Measurements from ENCODE around the gene C2orf76. TPM values are rescaled to one million over a fixed set of nuclear protein-coding genes. Genes with fewer than 3 reads are reported as not detected.
"Not testable (repeated sequence)": the region's sequence is repeated elsewhere in the genome, so short reads cannot be mapped to it uniquely, and the experiment has no call there.

Gene C2orf76
- total and polyA plus RNA-seq, 2 experiments from 2014 or later, result 9.5 to 17.0 TPM

DNA sequence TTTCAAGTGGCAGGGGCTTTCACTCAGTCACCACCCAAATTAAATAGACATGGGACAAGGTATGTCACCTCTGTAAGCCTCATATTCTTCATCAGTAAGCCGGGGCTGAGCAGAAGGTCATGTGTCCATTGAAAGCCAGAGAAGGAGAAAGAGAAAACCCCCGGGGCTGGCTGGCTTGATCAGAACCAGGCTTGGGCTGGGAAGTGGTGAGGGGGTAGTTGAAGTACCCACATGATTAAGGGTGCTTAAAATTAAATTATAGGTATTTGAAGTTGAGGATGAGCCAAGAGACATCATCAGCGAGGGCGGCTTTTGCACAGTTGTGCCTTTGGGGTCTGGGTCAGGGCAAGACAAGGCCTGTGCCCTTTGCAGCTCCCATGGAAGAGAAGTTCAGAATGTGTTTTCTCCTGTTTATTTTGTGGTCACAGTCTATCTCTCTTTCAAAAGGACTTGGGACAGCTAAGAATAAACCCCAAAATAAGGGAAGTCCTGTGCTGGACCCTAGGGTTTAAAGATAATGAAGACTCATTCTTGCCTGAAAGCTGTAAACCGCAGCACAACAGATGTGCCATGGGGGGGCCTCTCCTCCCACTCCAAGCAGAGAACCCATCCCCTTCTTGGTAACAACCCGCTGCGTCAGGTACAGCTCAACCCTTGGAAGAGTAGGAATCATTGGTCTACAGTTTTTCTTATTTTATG lies 10.8 kb upstream of the C2orf76 start:
- Histone ChIP-seq H3K27ac (no peak overlapping the region), H3K27me3 (no peaks in the 10 kb centered on the region), H3K4me1 (ENCODE audit: low read depth) (no peaks in the 10 kb centered on the region), H3K4me3 (no peak overlapping the region), H3K9me3 (ENCODE audit: low read depth) (no peaks in the 10 kb centered on the region), H3K36me3 (peaks cover 11% of the 10 kb centered on the region)
- no peak for DNase-seq (ENCODE audit: low read depth in 1 of 2, low spot score in 1 of 2)
- TF ChIP-seq, protein P1, sequence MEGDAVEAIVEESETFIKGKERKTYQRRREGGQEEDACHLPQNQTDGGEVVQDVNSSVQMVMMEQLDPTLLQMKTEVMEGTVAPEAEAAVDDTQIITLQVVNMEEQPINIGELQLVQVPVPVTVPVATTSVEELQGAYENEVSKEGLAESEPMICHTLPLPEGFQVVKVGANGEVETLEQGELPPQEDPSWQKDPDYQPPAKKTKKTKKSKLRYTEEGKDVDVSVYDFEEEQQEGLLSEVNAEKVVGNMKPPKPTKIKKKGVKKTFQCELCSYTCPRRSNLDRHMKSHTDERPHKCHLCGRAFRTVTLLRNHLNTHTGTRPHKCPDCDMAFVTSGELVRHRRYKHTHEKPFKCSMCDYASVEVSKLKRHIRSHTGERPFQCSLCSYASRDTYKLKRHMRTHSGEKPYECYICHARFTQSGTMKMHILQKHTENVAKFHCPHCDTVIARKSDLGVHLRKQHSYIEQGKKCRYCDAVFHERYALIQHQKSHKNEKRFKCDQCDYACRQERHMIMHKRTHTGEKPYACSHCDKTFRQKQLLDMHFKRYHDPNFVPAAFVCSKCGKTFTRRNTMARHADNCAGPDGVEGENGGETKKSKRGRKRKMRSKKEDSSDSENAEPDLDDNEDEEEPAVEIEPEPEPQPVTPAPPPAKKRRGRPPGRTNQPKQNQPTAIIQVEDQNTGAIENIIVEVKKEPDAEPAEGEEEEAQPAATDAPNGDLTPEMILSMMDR (IDR thresholded peaks at IDR 0.05; ENCODE audit: low read depth, low read length), result no peak

DNA sequence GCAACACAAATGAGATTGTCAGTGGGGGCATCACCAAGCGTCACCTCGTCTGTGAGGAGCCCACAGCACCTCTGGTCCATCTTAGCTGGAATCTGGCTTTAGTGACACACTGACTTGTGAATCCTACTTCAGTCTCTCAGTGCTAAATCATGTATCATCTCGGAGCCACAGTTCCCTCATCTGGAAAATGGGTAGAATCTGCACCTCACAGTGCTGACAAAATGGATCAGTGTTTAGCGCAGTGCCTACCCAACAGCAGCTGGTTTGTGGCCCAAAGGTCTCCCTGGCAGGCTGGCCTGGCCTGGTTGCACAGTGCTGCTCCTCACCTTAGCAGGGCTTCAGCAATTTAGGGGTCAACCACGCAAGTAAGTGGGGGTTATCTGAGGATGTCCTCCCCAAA lies 10.2 kb upstream of the C2orf76 start:
- no peak overlapping the region for H3K27ac ChIP-seq
- H3K36me3 ChIP-seq, result peaks cover 15% of the 10 kb centered on the region
- H3K4me1 ChIP-seq (ENCODE audit: low read depth), result no peaks in the 10 kb centered on the region
- H3K4me3 ChIP-seq, result no peak overlapping the region
- no peak for DNase-seq (ENCODE audit: low read depth in 1 of 2, low spot score in 1 of 2)
- H3K9me3 ChIP-seq (ENCODE audit: low read depth), result no peaks in the 10 kb centered on the region
- TF ChIP-seq, protein P1 (IDR thresholded peaks at IDR 0.05; ENCODE audit: low read depth, low read length), result no peak
- no peaks in the 10 kb centered on the region for H3K27me3 ChIP-seq

- H3K4me1 ChIP-seq (ENCODE audit: low read depth); DNase-seq (ENCODE audit: low read depth in 1 of 2, low spot score in 1 of 2); H3K9me3 ChIP-seq (ENCODE audit: low read depth); H3K4me3 ChIP-seq; H3K27me3 ChIP-seq; H3K27ac ChIP-seq: not testable (repeated sequence)
- peaks cover 15% of the 10 kb centered on the region for H3K36me3 ChIP-seq
These were observed 9.8 kb upstream of the C2orf76 start for GRCh38 chr2:119376406-119376805.

GRCh38 chr2:119373907-119374745 lies 7.5 kb upstream of the C2orf76 start:
- not testable (repeated sequence) for H3K27me3 ChIP-seq; H3K9me3 ChIP-seq (ENCODE audit: low read depth); H3K4me3 ChIP-seq; H3K27ac ChIP-seq; H3K4me1 ChIP-seq (ENCODE audit: low read depth); DNase-seq (ENCODE audit: low read depth in 1 of 2, low spot score in 1 of 2)
- peaks cover 28% of the 10 kb centered on the region for H3K36me3 ChIP-seq

DNA sequence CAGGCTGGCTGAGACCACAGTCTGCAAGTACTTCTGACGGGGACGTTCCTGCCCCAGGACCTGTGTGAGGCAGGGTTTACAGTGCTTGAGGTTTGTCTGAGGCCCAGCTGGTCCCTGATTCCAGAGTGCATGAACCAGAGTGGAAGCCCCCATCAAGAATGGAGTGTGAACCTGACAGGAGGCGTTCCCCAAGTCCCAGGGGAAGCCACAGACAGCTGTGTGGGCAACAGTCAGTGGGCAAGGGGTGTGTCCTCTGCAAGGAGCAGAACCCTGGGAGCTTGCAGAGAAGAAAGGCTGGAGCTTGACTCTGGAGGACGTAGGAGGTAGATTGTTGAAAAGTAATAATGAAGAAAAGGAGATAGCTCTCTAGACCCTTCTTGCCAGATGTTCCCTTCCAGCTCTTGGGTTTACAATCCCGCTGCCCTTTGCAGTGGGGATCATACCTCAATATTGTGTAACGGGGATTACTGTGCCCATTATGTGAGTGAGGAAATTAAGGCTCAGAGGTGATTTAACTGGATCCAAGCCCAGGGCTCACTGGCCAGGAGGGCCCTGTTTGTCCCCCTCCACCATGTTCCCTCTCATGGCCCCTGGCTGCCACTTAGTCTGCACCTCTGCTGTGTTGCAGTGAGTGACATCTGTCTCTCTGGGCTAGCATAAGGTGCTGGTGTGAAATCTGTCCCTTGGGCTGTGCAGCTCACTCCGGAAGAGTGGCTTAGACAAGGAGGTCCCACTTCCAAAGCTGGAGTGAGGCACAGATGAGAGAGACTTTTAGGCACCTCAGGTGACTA lies 6.3 kb upstream of the C2orf76 start:
- no peak overlapping the region for H3K27ac ChIP-seq
- DNase-seq (ENCODE audit: low read depth in 1 of 2, low spot score in 1 of 2), result no peak
- H3K36me3 ChIP-seq, result peaks cover 36% of the 10 kb centered on the region
- H3K9me3 ChIP-seq (ENCODE audit: low read depth), result no peaks in the 10 kb centered on the region
- peaks cover 2% of the 10 kb centered on the region for H3K4me1 ChIP-seq (ENCODE audit: low read depth)
- H3K4me3 ChIP-seq, result no peak overlapping the region
- TF ChIP-seq, protein P1 (IDR thresholded peaks at IDR 0.05; ENCODE audit: low read depth, low read length), result no peak
- no peaks in the 10 kb centered on the region for H3K27me3 ChIP-seq

DNA sequence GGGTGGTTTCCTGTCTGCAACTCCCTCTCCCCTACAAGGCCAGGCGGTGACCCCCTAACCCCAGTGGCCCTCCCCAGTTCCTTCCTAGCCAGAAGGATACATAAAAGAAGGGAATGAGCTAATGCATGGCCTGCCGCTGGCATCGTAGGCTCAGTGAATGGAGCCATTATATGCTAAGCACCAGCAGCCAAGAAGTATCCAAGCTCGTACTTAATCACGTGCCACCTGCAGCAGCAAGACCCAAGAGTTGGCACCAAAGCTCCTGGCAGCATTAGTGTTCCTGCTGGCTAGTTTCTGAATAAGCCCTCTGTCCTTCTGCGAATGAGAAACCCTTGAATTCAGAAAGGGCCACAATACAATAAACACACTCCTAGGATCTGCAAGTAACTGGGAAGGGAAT lies 4.5 kb upstream of the C2orf76 start:
- Histone ChIP-seq H3K36me3 (peaks cover 36% of the 10 kb centered on the region), H3K9me3 (ENCODE audit: low read depth) (no peaks in the 10 kb centered on the region), H3K27me3 (no peaks in the 10 kb centered on the region), H3K4me1 (ENCODE audit: low read depth) (peaks cover 5% of the 10 kb centered on the region), H3K27ac (no peak overlapping the region), H3K4me3 (no peak overlapping the region)
- TF ChIP-seq, protein P1 (IDR thresholded peaks at IDR 0.05; ENCODE audit: low read depth, low read length), result no peak
- no peak for DNase-seq (ENCODE audit: low read depth in 1 of 2, low spot score in 1 of 2)

All from cardiac muscle cell (in vitro differentiated cells and primary cell).